ENCODE measurements around the gene KCNT1. TPM values are rescaled to one million over a fixed set of nuclear protein-coding genes. Genes with fewer than 3 reads are reported as not detected.

The KCNT1 gene
- total RNA-seq, 1 experiment from 2014 or later = 0.17 TPM

- intact Hi-C loops (cut with micrococcal nuclease) = no loop called here
- RAD21 ChIA-PET (ENCODE audit: low non-redundant PET in 1 of 2, low total read pairs in 2 of 2, uncharacterized antibody in 2 of 2, unreplicated experiment in 2 of 2) = no interaction called here
- BruUV-seq (replicated peaks) = no TSS peak
Measured at GRCh38 chr9:135786146-135786690, 84.2 kb downstream of the KCNT1 start.

GRCh38 chr9:135787317-135787716, 85.3 kb downstream of the KCNT1 start:
- Histone ChIP-seq H4K20me1 (ENCODE audit: insufficient read depth) (no peaks in the 10 kb centered on the region), H3K27ac (ENCODE audit: low read depth, low read length) (no peak overlapping the region), H3K4me3 (replicated peaks in 1 of 2; ENCODE audit: low read depth in 1 of 2, low read length in 2 of 2) (no peak overlapping the region), H3K9me3 (ENCODE audit: control insufficient read depth in 1 of 2, insufficient read depth in 1 of 2, low read depth in 1 of 2, low read length in 2 of 2) (no peaks in the 10 kb centered on the region), H3K9ac (ENCODE audit: low read length) (no peak overlapping the region), H3K9me2 (ENCODE audit: insufficient read depth) (no peaks in the 10 kb centered on the region), H2AFZ (ENCODE audit: low read depth, low read length, poor library complexity, severe bottlenecking) (no peak overlapping the region), H3K27me3 (ENCODE audit: insufficient read depth, low read length) (no peaks in the 10 kb centered on the region), H3K4me1 (ENCODE audit: control insufficient read depth in 1 of 2, insufficient read depth in 2 of 2, low read length in 2 of 2) (no peaks in the 10 kb centered on the region), H3K4me2 (ENCODE audit: low read length) (no peak overlapping the region), H3K79me2 (ENCODE audit: insufficient read depth, low read length) (no peaks in the 10 kb centered on the region), H3K36me3 (ENCODE audit: control insufficient read depth in 1 of 2, insufficient read depth in 2 of 2, low read length in 2 of 2) (no peaks in the 10 kb centered on the region)
- no peak for DNase-seq (ENCODE audit: low read depth, low spot score)
- no peak for TF ChIP-seq ZFX (IDR thresholded peaks at IDR 0.05)
- no peak for TF ChIP-seq ZNF274 (IDR thresholded peaks at IDR 0.05; ENCODE audit: low read depth, low read length)
- TF ChIP-seq, protein P1, sequence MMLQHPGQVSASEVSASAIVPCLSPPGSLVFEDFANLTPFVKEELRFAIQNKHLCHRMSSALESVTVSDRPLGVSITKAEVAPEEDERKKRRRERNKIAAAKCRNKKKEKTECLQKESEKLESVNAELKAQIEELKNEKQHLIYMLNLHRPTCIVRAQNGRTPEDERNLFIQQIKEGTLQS (IDR thresholded peaks at IDR 0.05) = no peak
- no peak for TF ChIP-seq CBX3 (IDR thresholded peaks at IDR 0.05; ENCODE audit: low read depth)
- TF ChIP-seq RAD21 (IDR thresholded peaks at IDR 0.05; ENCODE audit: low read depth) = no peak
- TF ChIP-seq CEBPB (IDR thresholded peaks at IDR 0.05; ENCODE audit: low read depth) = no peak
- no peak for TF ChIP-seq SIN3A (IDR thresholded peaks at IDR 0.05; ENCODE audit: low read depth)
- no peak for TF ChIP-seq EZH2 (IDR thresholded peaks at IDR 0.05)
- TF ChIP-seq, protein P2, sequence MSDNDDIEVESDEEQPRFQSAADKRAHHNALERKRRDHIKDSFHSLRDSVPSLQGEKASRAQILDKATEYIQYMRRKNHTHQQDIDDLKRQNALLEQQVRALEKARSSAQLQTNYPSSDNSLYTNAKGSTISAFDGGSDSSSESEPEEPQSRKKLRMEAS (IDR thresholded peaks at IDR 0.05) = no peak
- no peak for TF ChIP-seq EGR1 (IDR thresholded peaks at IDR 0.05; ENCODE audit: low read depth)
- no peak for TF ChIP-seq CTCF (IDR thresholded peaks at IDR 0.05 in 2 of 3, conservative IDR thresholded peaks at IDR 0.05 in 1 of 3; ENCODE audit: borderline replicate concordance in 1 of 3, insufficient read depth in 1 of 3, low read depth in 2 of 3, low read length in 2 of 3)
- TF ChIP-seq JUND (IDR thresholded peaks at IDR 0.05) = no peak
- no peak for TF ChIP-seq SRF (IDR thresholded peaks at IDR 0.05; ENCODE audit: low read depth)
- no peak for TF ChIP-seq POLR2AphosphoS5 (IDR thresholded peaks at IDR 0.05; ENCODE audit: low read depth, low read length)
- TF ChIP-seq REST (IDR thresholded peaks at IDR 0.05; ENCODE audit: low read depth) = no peak
- TF ChIP-seq TCF7L2 (IDR thresholded peaks at IDR 0.05; ENCODE audit: borderline replicate concordance, extremely low read depth, insufficient read depth, insufficient read length) = no peak
- no TSS peak for BruUV-seq (replicated peaks)
- ATAC-seq = no peak
- ChIA-PET POLR2A (no interaction called here), CTCF (no interaction called here), RAD21 (ENCODE audit: low non-redundant PET in 1 of 2, low total read pairs in 2 of 2, uncharacterized antibody in 2 of 2, unreplicated experiment in 2 of 2) (no interaction called here)
- intact Hi-C loops (cut with micrococcal nuclease) = no loop called here

More at GRCh38 chr9:135786146-135786690, 84.2 kb downstream of the KCNT1 start:
- H3K4me3 ChIP-seq (replicated peaks in 1 of 2; ENCODE audit: low read depth in 1 of 2, low read length in 2 of 2) = no peak overlapping the region
- no peaks in the 10 kb centered on the region for H3K4me1 ChIP-seq (ENCODE audit: control insufficient read depth in 1 of 2, insufficient read depth in 2 of 2, low read length in 2 of 2)
- no peak overlapping the region for H3K4me2 ChIP-seq (ENCODE audit: low read length)
- no peaks in the 10 kb centered on the region for H3K79me2 ChIP-seq (ENCODE audit: insufficient read depth, low read length)
- H3K9me3 ChIP-seq (ENCODE audit: control insufficient read depth in 1 of 2, insufficient read depth in 1 of 2, low read depth in 1 of 2, low read length in 2 of 2) = no peaks in the 10 kb centered on the region
- no peak overlapping the region for H2AFZ ChIP-seq (ENCODE audit: low read depth, low read length, poor library complexity, severe bottlenecking)
- H4K20me1 ChIP-seq (ENCODE audit: insufficient read depth) = no peaks in the 10 kb centered on the region
- ChIA-PET CTCF (no interaction called here), POLR2A (no interaction called here)
- no peak for ATAC-seq
- no peaks in the 10 kb centered on the region for H3K9me2 ChIP-seq (ENCODE audit: insufficient read depth)
- no peak for DNase-seq (ENCODE audit: low read depth, low spot score)
- no peaks in the 10 kb centered on the region for H3K27me3 ChIP-seq (ENCODE audit: insufficient read depth, low read length)
- TF ChIP-seq FOSL1 (IDR thresholded peaks at IDR 0.05; ENCODE audit: low read depth) (no peak), ZNF274 (IDR thresholded peaks at IDR 0.05; ENCODE audit: low read depth, low read length) (no peak), YY1 (IDR thresholded peaks at IDR 0.05; ENCODE audit: extremely low read depth, insufficient replicate concordance, low read depth, low read length) (no peak)
- no peak overlapping the region for H3K9ac ChIP-seq (ENCODE audit: low read length)
- H3K36me3 ChIP-seq (ENCODE audit: control insufficient read depth in 1 of 2, insufficient read depth in 2 of 2, low read length in 2 of 2) = no peaks in the 10 kb centered on the region
- no peak overlapping the region for H3K27ac ChIP-seq (ENCODE audit: low read depth, low read length)

Measured in HCT116 (cell line).